Gastrocnemius medialis (tissue), 4 donors: Measurements from ENCODE around the gene ANTXR2.

ENCODE experiments used
- CTCF ChIP-seq, 5 experiments: fragments of 450-650 bp in 3 of 5; fragments of 200-600 bp in 2 of 5; sonication (generic) in 2 of 5; IDR thresholded peaks in 4 of 5; conservative IDR thresholded peaks in 1 of 5; 1 replicate in 4 of 5; 2 replicates in 1 of 5; pipeline ENCODE4 v1.5.1; 2016 to 2019; ENCODE audit warnings: antibody characterized with exemption in 5 of 5, mild to moderate bottlenecking in 3 of 5, moderate library complexity in 3 of 5
- POLR2A ChIP-seq, 2 donors: fragments of 450-650 bp; IDR thresholded peaks; one replicate each; pipeline ENCODE4 v1.6.1; 2017; ENCODE audit warnings: antibody characterized with exemption in 2 of 2, mild to moderate bottlenecking in 2 of 2, moderate library complexity in 2 of 2

- no peak for TF ChIP-seq CTCF (IDR thresholded peaks at IDR 0.05 in 4 of 5, conservative IDR thresholded peaks at IDR 0.05 in 1 of 5)
- no peak for TF ChIP-seq POLR2A (IDR thresholded peaks at IDR 0.05)
Observed at GRCh38 chr4:79851625-79852304, 221.3 kb downstream of the ANTXR2 start.
